ENCODE results near the gene IGLON5.

Gene IGLON5

GRCh38 chr19:51311351-51312257 lies at the start of gene IGLON5:
TSS of gene IGLON5 (plus strand) at chr19:51311644. CDS start at chr19:51311848, 204 bp downstream.
- DNase-seq = no peak

DNA sequence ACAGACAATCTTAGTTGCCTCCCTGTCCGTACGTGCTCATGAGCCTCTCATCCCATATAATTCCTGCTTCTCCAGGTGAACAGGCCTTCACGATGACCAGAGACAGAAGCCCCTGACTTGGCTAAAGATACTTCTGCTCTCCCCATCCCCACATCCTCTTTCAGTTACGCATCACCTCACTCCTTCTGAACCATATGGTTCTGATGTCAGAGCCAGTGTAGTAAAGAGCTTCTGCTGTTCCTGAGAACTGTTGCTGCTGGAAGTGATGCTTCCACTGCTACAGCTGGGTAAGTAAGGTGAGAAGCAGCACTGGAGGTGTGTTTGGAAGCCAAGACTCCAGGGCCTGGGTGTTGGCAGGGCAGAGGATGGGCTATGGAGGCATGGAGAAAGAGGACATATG lies 47.6 kb upstream of the IGLON5 start:
- DNase-seq = no peak

GRCh38 chr19:51271067-51271466 lies 40.4 kb upstream of the IGLON5 start:
- DNase-seq = no peak

DNA sequence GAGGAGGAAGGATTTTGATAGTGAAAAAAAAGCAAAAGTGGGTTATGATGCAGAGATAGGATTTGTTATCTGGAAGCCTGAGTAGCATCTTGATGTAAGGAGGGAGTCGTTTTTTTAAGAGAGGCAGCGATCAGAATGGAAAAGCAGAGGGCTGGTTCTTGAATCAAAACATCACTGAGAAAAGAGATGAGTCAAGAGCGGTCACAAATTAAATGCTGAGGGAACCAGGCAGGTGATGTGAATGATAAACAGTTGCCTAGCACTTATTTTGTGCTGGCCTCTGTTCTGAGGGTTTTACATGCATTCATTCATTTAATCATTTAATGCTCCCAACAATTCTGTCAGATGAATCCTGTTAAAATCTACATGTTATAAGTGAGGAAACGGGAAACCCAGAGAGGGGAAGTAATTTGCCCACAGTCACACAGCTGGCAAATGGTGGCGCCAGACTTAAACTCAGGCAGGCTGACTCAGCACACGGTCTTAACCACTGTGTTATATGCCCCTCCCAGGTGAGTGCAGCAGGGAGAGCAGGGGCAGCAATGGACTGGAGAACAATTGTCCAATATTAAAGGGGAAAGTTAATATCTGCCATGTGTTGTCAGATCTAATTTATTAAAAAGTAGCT lies 39.1 kb upstream of the IGLON5 start:
- DNase-seq = no peak

GRCh38 chr19:51274049-51274770 lies 37.2 kb upstream of the IGLON5 start:
- DNase-seq = no peak

GRCh38 chr19:51277112-51277511 lies 34.3 kb upstream of the IGLON5 start:
- DNase-seq = no peak

- no peak for DNase-seq
Observed at GRCh38 chr19:51282335-51282734, 29.1 kb upstream of the IGLON5 start.

GRCh38 chr19:51285682-51286081 lies 25.8 kb upstream of the IGLON5 start:
- DNase-seq = no peak

GRCh38 chr19:51289635-51290034 lies 21.8 kb upstream of the IGLON5 start:
- no peak for DNase-seq

- no peak for DNase-seq
Observed at GRCh38 chr19:51292971-51293370, 18.5 kb upstream of the IGLON5 start.

- no peak for DNase-seq
Observed at GRCh38 chr19:51293571-51294210, 17.8 kb upstream of the IGLON5 start.

- DNase-seq = no peak
Observed at GRCh38 chr19:51294211-51294976, 17.1 kb upstream of the IGLON5 start.

- no peak for DNase-seq
Observed at GRCh38 chr19:51294977-51295375, 16.5 kb upstream of the IGLON5 start.

DNA sequence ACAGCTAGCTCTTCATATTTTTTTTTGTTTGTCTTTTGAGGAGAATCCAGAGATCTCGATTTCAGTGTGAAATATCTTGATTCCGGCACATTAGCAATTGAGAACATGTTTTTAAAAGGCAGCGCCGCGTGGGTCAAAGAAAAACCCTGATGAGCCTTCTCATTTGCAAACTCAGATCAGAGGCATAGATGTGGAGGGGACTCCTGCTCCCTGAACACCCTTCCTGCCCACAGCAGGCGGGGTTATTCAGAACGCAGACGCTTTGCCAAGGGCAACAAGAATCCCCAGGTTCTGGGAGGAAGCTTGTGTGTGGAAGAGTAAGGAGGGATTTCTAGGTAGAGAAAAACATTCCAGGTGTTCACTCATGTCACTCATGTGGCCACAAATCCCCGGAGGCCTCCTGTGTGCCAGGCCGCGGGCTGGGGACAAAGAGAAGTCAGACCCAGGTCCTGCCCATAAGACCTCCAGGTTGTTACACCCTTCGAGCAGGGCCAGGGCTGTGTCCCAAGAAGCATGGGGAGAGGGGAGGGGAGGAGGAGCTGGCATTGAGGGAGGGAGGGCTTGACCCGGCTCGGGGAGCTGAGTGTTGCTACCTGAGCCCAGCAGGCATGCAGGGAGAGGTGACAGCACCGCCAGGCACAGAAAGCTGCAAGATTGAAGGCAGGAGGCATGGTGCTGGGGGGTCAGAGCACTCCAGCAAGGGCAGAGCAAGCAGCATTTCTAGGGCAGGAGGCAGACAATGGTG lies 15.9 kb upstream of the IGLON5 start:
- no peak for DNase-seq

DNA sequence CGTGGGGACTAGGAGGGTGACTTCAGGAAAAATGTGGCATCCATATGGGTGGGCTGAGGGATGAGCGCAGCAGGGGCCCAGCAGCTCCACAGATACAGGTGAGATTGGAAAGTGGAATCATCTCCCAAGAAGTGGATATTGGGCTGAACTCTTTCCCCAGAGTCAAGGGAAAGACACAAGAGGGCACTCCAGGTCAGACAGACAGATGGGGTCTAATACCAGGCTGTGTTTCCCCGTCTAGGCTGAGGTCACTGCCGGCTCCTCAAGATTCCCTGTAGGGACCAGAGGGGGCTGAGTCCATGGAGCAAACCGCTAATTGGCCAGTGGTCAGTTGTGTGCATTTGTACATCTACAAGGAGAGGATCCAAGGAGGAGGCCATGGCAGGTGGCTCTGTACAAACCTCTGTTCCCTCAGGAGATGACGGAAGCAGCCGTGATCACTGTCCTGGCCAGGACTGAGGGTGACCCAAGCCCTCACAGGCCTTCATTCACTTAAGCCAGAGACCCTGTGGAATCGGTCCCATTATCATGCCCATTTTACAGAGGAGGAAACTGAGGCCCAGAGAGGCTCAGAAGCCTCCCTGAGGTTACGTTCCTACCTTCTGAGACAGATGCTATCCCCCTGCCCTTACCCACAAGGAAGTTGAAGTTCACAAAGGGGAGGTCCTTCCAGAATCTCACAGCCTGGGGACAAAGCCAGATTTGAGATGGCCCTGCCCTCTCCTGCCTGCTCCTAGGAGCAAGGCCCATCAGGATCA lies 14.9 kb upstream of the IGLON5 start:
- DNase-seq = peak in 1 of 2 experiments; percentile 4

DNA sequence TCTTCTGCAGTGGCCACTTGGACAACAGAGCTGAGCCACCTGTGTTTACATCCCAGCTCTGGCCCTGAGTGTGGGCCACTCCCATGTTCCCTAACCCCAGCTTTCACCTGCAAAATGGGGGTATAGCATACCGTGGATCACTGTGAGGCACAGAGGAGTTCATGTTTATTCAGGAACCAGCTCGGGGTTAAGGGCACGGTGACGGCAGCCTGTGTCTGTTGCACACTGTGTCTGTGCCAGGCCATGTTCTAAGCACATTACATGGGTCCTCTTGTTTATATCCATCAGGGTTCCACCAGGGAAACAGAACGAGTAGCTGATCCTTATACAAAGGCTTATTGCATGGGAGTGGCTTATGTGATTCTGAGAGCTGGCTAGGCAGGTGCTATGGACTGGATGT lies 14.0 kb upstream of the IGLON5 start:
- no peak for DNase-seq

- no peak for DNase-seq
Observed at GRCh38 chr19:51301266-51301665, 10.2 kb upstream of the IGLON5 start.

- DNase-seq = no peak
Observed at GRCh38 chr19:51305479-51305878, 6.0 kb upstream of the IGLON5 start.

GRCh38 chr19:51316688-51317087 lies 5.2 kb downstream of the IGLON5 start:
- DNase-seq = no peak

DNA sequence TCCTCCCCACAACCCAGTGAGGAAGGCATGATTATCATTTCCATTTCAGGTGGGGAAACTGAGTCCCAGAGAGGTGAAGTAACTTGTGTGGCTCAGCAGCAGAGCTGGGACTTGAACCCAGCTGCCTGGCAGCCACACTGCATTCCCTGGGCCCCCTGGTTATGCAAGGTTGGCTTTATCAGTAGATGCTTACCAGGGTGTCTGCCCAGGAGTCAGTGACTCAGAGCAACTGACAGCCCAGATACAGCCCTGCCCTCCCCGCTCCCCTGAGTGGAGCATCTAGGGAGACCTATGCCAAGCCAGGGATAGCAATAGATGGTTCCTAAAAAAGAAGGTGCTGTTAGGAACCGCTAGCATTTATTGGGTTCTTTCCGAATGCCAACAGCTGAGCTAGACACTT lies 5.9 kb downstream of the IGLON5 start:
- no peak for DNase-seq

- no peak for DNase-seq
Observed at GRCh38 chr19:51317968-51318367, 6.5 kb downstream of the IGLON5 start.
